SK-N-SH (cell line): ENCODE results near the gene SLC44A2. TPM values are rescaled to one million over a fixed set of nuclear protein-coding genes. Genes with fewer than 3 reads are reported as not detected.

Source experiments
- CTCF ChIA-PET: fragments of 300-600, 350-600 bp; formaldehyde crosslinking; extraction: SDS; loops from one replicate; lab custom pipeline; 2021; lab: Yijun Ruan, JAX
- POLR2A ChIA-PET: fragments of 350-600 bp; sonication (Branson Sonifier 250); formaldehyde crosslinking; extraction: SDS; loops from one replicate; lab custom pipeline; 2020; ENCODE audit warnings: antibody characterized with exemption, inconsistent platforms; lab: Yijun Ruan, JAX
- DNase-seq: peaks from one replicate; pipeline ENCODE4 v3.0.0; 2012
- H2AFZ ChIP-seq: fragments of 200-600 bp; sonication (generic); 2 replicates; pipeline ENCODE4 v1.8.1; 2016; ENCODE audit warnings: antibody characterized with exemption, mild to moderate bottlenecking, low read depth
- H3F3A ChIP-seq: fragments of 200-600 bp; sonication (generic); replicated peaks from 2 replicates; pipeline ENCODE3; 2016; ENCODE audit warnings: antibody characterized with exemption, mild to moderate bottlenecking; ENCODE audit not compliant: insufficient read depth
- H3K27ac ChIP-seq, 2 experiments: fragments of 200-500 bp in 1 of 2; fragments of 200-600 bp in 1 of 2; sonication (Bioruptor generic) in 1 of 2; sonication (generic), shearing (Covaris generic) in 1 of 2; 2 replicates each; pipeline versions ENCODE4 v1.5.1 to v1.6.1; 2014 to 2016; ENCODE audit warnings: low read depth in 2 of 2, inconsistent platforms in 1 of 2, low read length in 1 of 2, mild to moderate bottlenecking in 1 of 2, mixed read lengths in 1 of 2
- H3K27me3 ChIP-seq: fragments of 200-600 bp; sonication (generic), shearing (Covaris generic); 2 replicates; pipeline ENCODE4 v1.6.1; 2016; ENCODE audit warnings: mixed run types; ENCODE audit not compliant: insufficient read depth
- H3K36me3 ChIP-seq, 2 experiments: fragments of 200-500 bp in 1 of 2; fragments of 200-600 bp in 1 of 2; sonication (Bioruptor generic) in 1 of 2; sonication (generic) in 1 of 2; replicated peaks in 1 of 2; 2 replicates each; pipeline versions ENCODE3 to v1.5.1; 2014 to 2016; ENCODE audit warnings: low read length in 1 of 2, mild to moderate bottlenecking in 1 of 2; ENCODE audit not compliant: insufficient read depth in 2 of 2, control insufficient read depth in 1 of 2
- H3K4me1 ChIP-seq, 2 experiments: fragments of 200-500 bp in 1 of 2; fragments of 200-600 bp in 1 of 2; sonication (Bioruptor generic) in 1 of 2; sonication (generic), shearing (Covaris generic) in 1 of 2; 2 replicates each; pipeline versions ENCODE4 v1.5.1 to v1.6.1; 2014 to 2016; ENCODE audit warnings: low read depth in 1 of 2, low read length in 1 of 2, mixed run types in 1 of 2; ENCODE audit not compliant: insufficient read depth in 2 of 2, control insufficient read depth in 1 of 2
- H3K4me2 ChIP-seq: fragments of 200-600 bp; sonication (generic), shearing (Covaris generic); 2 replicates; pipeline ENCODE4 v1.6.1; 2017; ENCODE audit warnings: mixed run types
- H3K4me3 ChIP-seq, 2 experiments: fragments of 200-500 bp in 1 of 2; fragments of 200-600 bp in 1 of 2; sonication (Bioruptor generic) in 1 of 2; sonication (generic), shearing (Covaris generic) in 1 of 2; 2 replicates each; pipeline versions ENCODE4 v1.5.1 to v1.8.1; 2014 to 2016; ENCODE audit warnings: low read depth in 2 of 2, inconsistent platforms in 1 of 2, low read length in 1 of 2, mild to moderate bottlenecking in 1 of 2, mixed read lengths in 1 of 2, moderate library complexity in 1 of 2
- H3K79me2 ChIP-seq: fragments of 200-600 bp; sonication (generic); 2 replicates; pipeline ENCODE4 v1.8.1; 2017; ENCODE audit warnings: mild to moderate bottlenecking; ENCODE audit not compliant: insufficient read depth
- H3K9ac ChIP-seq: fragments of 200-600 bp; sonication (generic); 2 replicates; pipeline ENCODE4 v1.6.1; 2017; ENCODE audit warnings: mixed run types
- H3K9me2 ChIP-seq: fragments of 200-600 bp; sonication (generic); 2 replicates; pipeline ENCODE4 v1.6.1; 2017; ENCODE audit warnings: mixed run types
- H3K9me3 ChIP-seq: fragments of 200-600 bp; sonication (generic); 2 replicates; pipeline ENCODE4 v1.6.1; 2017; ENCODE audit warnings: mixed run types, mild to moderate bottlenecking, moderate library complexity
- H4K20me1 ChIP-seq: fragments of 200-600 bp; sonication (generic); 2 replicates; pipeline ENCODE4 v1.6.1; 2017; ENCODE audit warnings: mild to moderate bottlenecking, mixed run types; ENCODE audit not compliant: insufficient read depth
- EP300 ChIP-seq, 2 experiments: IDR thresholded peaks; 2 replicates each; pipeline versions ENCODE4 v1.4.0 to v1.6.1; 2012; ENCODE audit warnings: borderline replicate concordance in 1 of 2, low read depth in 1 of 2, low read length in 1 of 2
- EZH2phosphoT487 ChIP-seq: fragments of 200-600 bp; sonication (generic); IDR thresholded peaks from 2 replicates; pipeline ENCODE4 v1.6.1; 2017; ENCODE audit warnings: low read depth, mixed run types, mild to moderate bottlenecking, antibody characterized with exemption, moderate library complexity, borderline replicate concordance
- FOSL2 ChIP-seq: IDR thresholded peaks from 2 replicates; pipeline ENCODE4 v1.4.0; 2012; ENCODE audit warnings: low read depth, mild to moderate bottlenecking, moderate library complexity, borderline replicate concordance
- IRF3 ChIP-seq: fragments of 150-350 bp; IDR thresholded peaks from 2 replicates; pipeline ENCODE4 v1.6.1; 2016; ENCODE audit warnings: mild to moderate bottlenecking, low read depth, low read length
- JUND ChIP-seq: IDR thresholded peaks from 2 replicates; pipeline ENCODE4 v1.4.0; 2012
- MXI1 ChIP-seq: IDR thresholded peaks from 2 replicates; pipeline ENCODE4 v1.6.1; 2012; ENCODE audit warnings: mild to moderate bottlenecking, low read depth, low read length, improper control_type of control experiment
- NFIC ChIP-seq: IDR thresholded peaks from 2 replicates; pipeline ENCODE4 v1.4.0; 2012; ENCODE audit warnings: borderline replicate concordance
- POLR2AphosphoS5 ChIP-seq: IDR thresholded peaks from 2 replicates; pipeline ENCODE4 v1.6.1; 2012; ENCODE audit warnings: low read depth, low read length
- RCOR1 ChIP-seq: fragments of 150-350 bp; IDR thresholded peaks from 2 replicates; pipeline ENCODE4 v1.6.1; 2017; ENCODE audit warnings: antibody characterized with exemption, low read length
- RFX5 ChIP-seq: IDR thresholded peaks from 2 replicates; pipeline ENCODE4 v1.6.1; 2012; ENCODE audit warnings: mild to moderate bottlenecking, improper control_type of control experiment, low read length
- SIN3A ChIP-seq: IDR thresholded peaks from 2 replicates; pipeline ENCODE4 v1.6.1; 2012; ENCODE audit warnings: low read depth, mild to moderate bottlenecking, low read length, moderate library complexity, borderline replicate concordance
- SMC3 ChIP-seq: IDR thresholded peaks from 2 replicates; pipeline ENCODE4 v1.6.1; 2012; ENCODE audit warnings: low read depth, low read length, improper control_type of control experiment
- TAF1 ChIP-seq: IDR thresholded peaks from 2 replicates; pipeline ENCODE4 v1.6.1; 2012; ENCODE audit warnings: low read depth, mild to moderate bottlenecking, low read length, moderate library complexity, borderline replicate concordance
- USF1 ChIP-seq: IDR thresholded peaks from 2 replicates; pipeline ENCODE4 v1.4.0; 2012; ENCODE audit warnings: low read depth, borderline replicate concordance
- WGBS: methylation state at CpG from one replicate; pipeline ENCODE4 v1.1.6; 2017; ENCODE audit warnings: low lambda C conversion rate; 5-methylcytosine and 5-hydroxymethylcytosine counted together
- polyA plus RNA-seq, 3 experiments: library from polyadenylated mRNA; depleted of rRNA; stranded (reverse); fragments of >200 nt; gene quantifications; 2 replicates each; pipeline ENCODE4 v1.2.3, GENCODE V29; 2012

The SLC44A2 gene
- polyA plus RNA-seq, 1 of the 3 experiments (the other 2 are of a cell fraction), result 61.4 TPM

GRCh38 chr19:10669246-10669645 is 43.9 kb downstream of the SLC44A2 start:
- ChIA-PET POLR2A (no interaction called here), CTCF (interaction anchor here (2.0 kb wide), 1 partner anchor 88 kb away, joined by 9 read pairs; no protein-coding TSS in a partner anchor)
- no peaks in the 10 kb centered on the region for H3K4me1 ChIP-seq
- no peak overlapping the region for H3K9ac ChIP-seq
- no peak overlapping the region for H3K4me3 ChIP-seq
- peaks cover 4% of the 10 kb centered on the region for H3F3A ChIP-seq
- H3K9me2 ChIP-seq, result no peaks in the 10 kb centered on the region
- H3K27ac ChIP-seq, result no peak overlapping the region
- peaks cover 30 to 58% of the 10 kb centered on the region in 2 experiments for H3K36me3 ChIP-seq
- no peak overlapping the region for H2AFZ ChIP-seq
- TF ChIP-seq RCOR1 (no peak), USF1 (no peak), IRF3 (no peak), SMC3 (no peak), MXI1 (no peak), FOSL2 (no peak), RFX5 (no peak), SIN3A (no peak), EP300 (IDR thresholded peaks at IDR 0.05; ENCODE audit: borderline replicate concordance in 1 of 2, low read depth in 1 of 2, low read length in 1 of 2) (no peak)
- H3K4me2 ChIP-seq, result no peak overlapping the region
- peaks cover 100% of the 10 kb centered on the region for H3K79me2 ChIP-seq
- peaks cover 99% of the 10 kb centered on the region for H4K20me1 ChIP-seq
- no peaks in the 10 kb centered on the region for H3K27me3 ChIP-seq
- WGBS, result 94% methylated on average over 6 of the region's 6 CpGs
- DNase-seq, result no peak
- H3K9me3 ChIP-seq, result no peaks in the 10 kb centered on the region

- peaks cover 30 to 67% of the 10 kb centered on the region in 2 experiments for H3K36me3 ChIP-seq
- H3K4me3 ChIP-seq, result no peak overlapping the region
- H3K9me3 ChIP-seq, result no peaks in the 10 kb centered on the region
- H3K27ac ChIP-seq, result no peak overlapping the region
- TF ChIP-seq NFIC, result no peak
- TF ChIP-seq JUND, result no peak
- TF ChIP-seq IRF3, result no peak
- TF ChIP-seq TAF1, result no peak
- TF ChIP-seq POLR2AphosphoS5, result no peak
- TF ChIP-seq EZH2phosphoT487, result no peak
- 72% methylated on average over 1 of the region's 1 CpG for WGBS
- ChIA-PET CTCF (interaction anchor here (1.2 to 2.3 kb wide), 4 partner anchors 8 to 89 kb away, joined by 4 to 14 read pairs (median 7); no protein-coding TSS in a partner anchor), POLR2A (no interaction called here)
- no peaks in the 10 kb centered on the region for H3K9me2 ChIP-seq
- H2AFZ ChIP-seq, result no peak overlapping the region
- H3F3A ChIP-seq, result peaks cover 8% of the 10 kb centered on the region
- H3K4me2 ChIP-seq, result no peak overlapping the region
- H3K4me1 ChIP-seq, result no peaks in the 10 kb centered on the region
- H3K9ac ChIP-seq, result no peak overlapping the region
- H3K79me2 ChIP-seq, result peaks cover 100% of the 10 kb centered on the region
- peaks cover 98% of the 10 kb centered on the region for H4K20me1 ChIP-seq
- DNase-seq, result no peak
- H3K27me3 ChIP-seq, result no peaks in the 10 kb centered on the region
Observed at GRCh38 chr19:10670182-10670581, 44.8 kb downstream of the SLC44A2 start.
